HepG2 (cell line): Measurements from ENCODE around the gene AS3MT. TPM values are rescaled to one million over a fixed set of nuclear protein-coding genes. Genes with fewer than 3 reads are reported as not detected.
"Not testable (repeated sequence)": the region's sequence is repeated elsewhere in the genome, so short reads cannot be mapped to it uniquely, and the experiment has no call there.

Experiments
- FOSL1 ChIP-seq: sonication (generic); formaldehyde crosslinking; IDR thresholded peaks from 2 replicates; pipeline ENCODE4 v1.9.0; 2021; ENCODE audit warnings: missing genetic modification reagents, borderline replicate concordance
- TEAD3 ChIP-seq: optimal IDR thresholded peaks from 2 replicates; pipeline ENCODE3; 2016; ENCODE audit warnings: borderline replicate concordance
- ZNF143 ChIP-seq: sonication (generic); formaldehyde crosslinking; IDR thresholded peaks from 2 replicates; pipeline ENCODE4 v1.4.0; 2020; ENCODE audit warnings: missing genetic modification reagents
- ZNF292 ChIP-seq: sonication (generic); formaldehyde crosslinking; IDR thresholded peaks from 2 replicates; pipeline ENCODE4 v1.8.1; 2022; ENCODE audit warnings: mild to moderate bottlenecking, low read depth, missing genetic modification reagents, borderline replicate concordance
- ZNF644 ChIP-seq: IDR thresholded peaks from 2 replicates; pipeline ENCODE4 v1.6.1; 2016; ENCODE audit warnings: low read depth
- ZNF652 ChIP-seq: IDR thresholded peaks from 2 replicates; pipeline ENCODE4 v1.6.1; 2016; ENCODE audit warnings: low read depth, borderline replicate concordance
- polyA plus RNA-seq, 8 experiments: library from polyadenylated mRNA; depleted of rRNA in 3 of 8; stranded (reverse) in 7 of 8; unstranded in 1 of 8; fragments of >200 nt; fragmentation: Illumina TruSeq in 4 of 8; extraction: Trizol in 4 of 8; gene quantifications; 2 replicates each; pipeline versions ENCODE4 v1.2.1 to v1.2.3, GENCODE V29; 2011 to 2016; ENCODE audit warnings: low read depth in 4 of 8, missing spikeins in 1 of 8, mixed read lengths in 1 of 8; ENCODE audit not compliant: insufficient read depth in 1 of 8
- total RNA-seq, 5 experiments: library from RNA; depleted of rRNA; stranded (reverse); fragments of >200 nt; fragmentation: Illumina TruSeq; extraction: Trizol; gene quantifications; 2 replicates each; pipeline ENCODE4 v1.2.3, GENCODE V29; 2016; ENCODE audit warnings: low read depth in 1 of 5
- TF ChIP-seq, protein P1 (sequence below), 2 experiments: sonication (generic) in 1 of 2; formaldehyde crosslinking in 1 of 2; IDR thresholded peaks; 2 replicates each; pipeline versions ENCODE4 v1.6.1 to v1.9.0; 2014 to 2022; ENCODE audit warnings: antibody characterized with exemption in 1 of 2, borderline replicate concordance in 1 of 2, inconsistent platforms in 1 of 2, low read depth in 1 of 2, missing genetic modification reagents in 1 of 2
- TF ChIP-seq, protein P2 (sequence below): sonication (generic); IDR thresholded peaks from 2 replicates; pipeline ENCODE4 v1.6.1; 2016; ENCODE audit warnings: low read depth, borderline replicate concordance
- TF ChIP-seq, protein P3 (sequence below): sonication (generic); formaldehyde crosslinking; IDR thresholded peaks from 2 replicates; pipeline ENCODE4 v1.8.1; 2022; ENCODE audit warnings: low read depth, mild to moderate bottlenecking, missing genetic modification reagents
- TF ChIP-seq, protein P4 (sequence below): sonication (generic); formaldehyde crosslinking; IDR thresholded peaks from 2 replicates; pipeline ENCODE4 v1.4.0; 2020; ENCODE audit warnings: missing genetic modification reagents
- TF ChIP-seq, protein P5 (sequence below), 2 experiments: fragments of 450-650 bp in 1 of 2; sonication (generic) in 1 of 2; formaldehyde crosslinking; IDR thresholded peaks; 2 replicates each; pipeline versions ENCODE4 v1.5.0 to v1.8.0; 2020 to 2022; ENCODE audit warnings: mild to moderate bottlenecking in 1 of 2, missing genetic modification reagents in 1 of 2
- TF ChIP-seq, protein P6 (sequence below): sonication (generic); formaldehyde crosslinking; IDR thresholded peaks from 2 replicates; pipeline ENCODE4 v1.4.0; 2020; ENCODE audit warnings: missing genetic modification reagents, mild to moderate bottlenecking, borderline replicate concordance

Gene AS3MT
- total and polyA plus RNA-seq, 2 of the 13 experiments (the other 11 are each of a cell fraction or from before 2014, with no cell fraction given), result 8.7 to 17.4 TPM

DNA sequence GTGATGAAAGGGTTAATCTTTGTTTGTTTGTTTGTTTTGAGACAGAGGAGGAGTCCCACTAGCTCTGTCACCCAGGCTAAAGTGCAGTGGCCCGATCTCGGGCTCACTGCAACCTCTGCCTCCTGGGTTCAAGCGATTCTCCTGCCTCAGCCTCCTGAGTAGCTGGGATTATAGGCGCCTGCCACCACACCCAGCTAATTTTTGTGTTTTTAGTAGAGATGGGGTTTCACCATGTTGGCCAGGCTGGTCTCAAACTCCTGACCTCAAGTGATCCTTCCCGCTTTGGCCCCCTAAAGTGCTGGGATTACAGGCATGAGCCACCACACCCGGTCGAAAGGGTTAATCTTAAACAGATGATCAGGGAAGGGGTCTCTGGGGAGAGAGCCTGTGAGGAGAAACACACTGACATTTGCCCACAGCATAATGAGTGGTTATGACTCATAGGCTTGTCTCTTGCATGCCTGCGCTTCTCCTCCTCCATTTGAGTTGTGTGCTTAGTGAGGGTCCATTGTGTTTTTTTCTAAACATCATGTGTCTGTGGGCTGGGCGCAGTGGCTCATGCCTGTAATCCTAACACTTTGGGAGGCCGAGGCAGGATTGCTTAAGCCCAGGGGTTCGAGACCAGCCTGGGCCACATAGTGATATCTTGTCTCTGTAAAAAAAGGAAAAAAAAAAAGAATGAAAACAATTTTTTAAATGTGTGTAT lies 13.4 kb upstream of the AS3MT start (continued):
- TF ChIP-seq, protein P1, sequence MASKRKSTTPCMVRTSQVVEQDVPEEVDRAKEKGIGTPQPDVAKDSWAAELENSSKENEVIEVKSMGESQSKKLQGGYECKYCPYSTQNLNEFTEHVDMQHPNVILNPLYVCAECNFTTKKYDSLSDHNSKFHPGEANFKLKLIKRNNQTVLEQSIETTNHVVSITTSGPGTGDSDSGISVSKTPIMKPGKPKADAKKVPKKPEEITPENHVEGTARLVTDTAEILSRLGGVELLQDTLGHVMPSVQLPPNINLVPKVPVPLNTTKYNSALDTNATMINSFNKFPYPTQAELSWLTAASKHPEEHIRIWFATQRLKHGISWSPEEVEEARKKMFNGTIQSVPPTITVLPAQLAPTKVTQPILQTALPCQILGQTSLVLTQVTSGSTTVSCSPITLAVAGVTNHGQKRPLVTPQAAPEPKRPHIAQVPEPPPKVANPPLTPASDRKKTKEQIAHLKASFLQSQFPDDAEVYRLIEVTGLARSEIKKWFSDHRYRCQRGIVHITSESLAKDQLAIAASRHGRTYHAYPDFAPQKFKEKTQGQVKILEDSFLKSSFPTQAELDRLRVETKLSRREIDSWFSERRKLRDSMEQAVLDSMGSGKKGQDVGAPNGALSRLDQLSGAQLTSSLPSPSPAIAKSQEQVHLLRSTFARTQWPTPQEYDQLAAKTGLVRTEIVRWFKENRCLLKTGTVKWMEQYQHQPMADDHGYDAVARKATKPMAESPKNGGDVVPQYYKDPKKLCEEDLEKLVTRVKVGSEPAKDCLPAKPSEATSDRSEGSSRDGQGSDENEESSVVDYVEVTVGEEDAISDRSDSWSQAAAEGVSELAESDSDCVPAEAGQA (IDR thresholded peaks at IDR 0.05; ENCODE audit: low read depth), result 0 out of 2 replicates have a peak, but pooled peaks have one; percentile 36
- TF ChIP-seq, protein P1 (CRISPR knock-in tag; IDR thresholded peaks at IDR 0.05; ENCODE audit: borderline replicate concordance), result not testable (repeated sequence)
- TF ChIP-seq, protein P2, sequence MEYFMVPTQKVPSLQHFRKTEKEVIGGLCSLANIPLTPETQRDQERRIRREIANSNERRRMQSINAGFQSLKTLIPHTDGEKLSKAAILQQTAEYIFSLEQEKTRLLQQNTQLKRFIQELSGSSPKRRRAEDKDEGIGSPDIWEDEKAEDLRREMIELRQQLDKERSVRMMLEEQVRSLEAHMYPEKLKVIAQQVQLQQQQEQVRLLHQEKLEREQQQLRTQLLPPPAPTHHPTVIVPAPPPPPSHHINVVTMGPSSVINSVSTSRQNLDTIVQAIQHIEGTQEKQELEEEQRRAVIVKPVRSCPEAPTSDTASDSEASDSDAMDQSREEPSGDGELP, result peak; percentile 42; the same call in 1 of the 2 replicates
- peak; percentile 39 for TF ChIP-seq TEAD3 (CRISPR knock-in tag)
- 0 out of 2 replicates have a peak, but pooled peaks have one; percentile 40 for TF ChIP-seq ZNF143 (CRISPR knock-in tag)
- TF ChIP-seq, protein P3, sequence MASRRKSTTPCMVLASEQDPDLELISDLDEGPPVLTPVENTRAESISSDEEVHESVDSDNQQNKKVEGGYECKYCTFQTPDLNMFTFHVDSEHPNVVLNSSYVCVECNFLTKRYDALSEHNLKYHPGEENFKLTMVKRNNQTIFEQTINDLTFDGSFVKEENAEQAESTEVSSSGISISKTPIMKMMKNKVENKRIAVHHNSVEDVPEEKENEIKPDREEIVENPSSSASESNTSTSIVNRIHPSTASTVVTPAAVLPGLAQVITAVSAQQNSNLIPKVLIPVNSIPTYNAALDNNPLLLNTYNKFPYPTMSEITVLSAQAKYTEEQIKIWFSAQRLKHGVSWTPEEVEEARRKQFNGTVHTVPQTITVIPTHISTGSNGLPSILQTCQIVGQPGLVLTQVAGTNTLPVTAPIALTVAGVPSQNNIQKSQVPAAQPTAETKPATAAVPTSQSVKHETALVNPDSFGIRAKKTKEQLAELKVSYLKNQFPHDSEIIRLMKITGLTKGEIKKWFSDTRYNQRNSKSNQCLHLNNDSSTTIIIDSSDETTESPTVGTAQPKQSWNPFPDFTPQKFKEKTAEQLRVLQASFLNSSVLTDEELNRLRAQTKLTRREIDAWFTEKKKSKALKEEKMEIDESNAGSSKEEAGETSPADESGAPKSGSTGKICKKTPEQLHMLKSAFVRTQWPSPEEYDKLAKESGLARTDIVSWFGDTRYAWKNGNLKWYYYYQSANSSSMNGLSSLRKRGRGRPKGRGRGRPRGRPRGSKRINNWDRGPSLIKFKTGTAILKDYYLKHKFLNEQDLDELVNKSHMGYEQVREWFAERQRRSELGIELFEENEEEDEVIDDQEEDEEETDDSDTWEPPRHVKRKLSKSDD, result 0 out of 2 replicates have a peak, but pooled peaks have one; percentile 23
- peak; percentile 33; the same call in 1 of the 2 replicates for TF ChIP-seq ZNF644 (CRISPR knock-in tag)
- TF ChIP-seq, protein P4, sequence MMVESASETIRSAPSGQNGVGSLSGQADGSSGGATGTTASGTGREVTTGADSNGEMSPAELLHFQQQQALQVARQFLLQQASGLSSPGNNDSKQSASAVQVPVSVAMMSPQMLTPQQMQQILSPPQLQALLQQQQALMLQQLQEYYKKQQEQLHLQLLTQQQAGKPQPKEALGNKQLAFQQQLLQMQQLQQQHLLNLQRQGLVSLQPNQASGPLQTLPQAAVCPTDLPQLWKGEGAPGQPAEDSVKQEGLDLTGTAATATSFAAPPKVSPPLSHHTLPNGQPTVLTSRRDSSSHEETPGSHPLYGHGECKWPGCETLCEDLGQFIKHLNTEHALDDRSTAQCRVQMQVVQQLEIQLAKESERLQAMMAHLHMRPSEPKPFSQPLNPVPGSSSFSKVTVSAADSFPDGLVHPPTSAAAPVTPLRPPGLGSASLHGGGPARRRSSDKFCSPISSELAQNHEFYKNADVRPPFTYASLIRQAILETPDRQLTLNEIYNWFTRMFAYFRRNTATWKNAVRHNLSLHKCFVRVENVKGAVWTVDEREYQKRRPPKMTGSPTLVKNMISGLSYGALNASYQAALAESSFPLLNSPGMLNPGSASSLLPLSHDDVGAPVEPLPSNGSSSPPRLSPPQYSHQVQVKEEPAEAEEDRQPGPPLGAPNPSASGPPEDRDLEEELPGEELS (CRISPR knock-in tag), result peak; percentile 36; the same call in 1 of the 2 replicates
- peak; percentile 92; the same call in 1 of the 2 replicates for TF ChIP-seq ZNF652 (CRISPR knock-in tag)
- TF ChIP-seq, protein P5, sequence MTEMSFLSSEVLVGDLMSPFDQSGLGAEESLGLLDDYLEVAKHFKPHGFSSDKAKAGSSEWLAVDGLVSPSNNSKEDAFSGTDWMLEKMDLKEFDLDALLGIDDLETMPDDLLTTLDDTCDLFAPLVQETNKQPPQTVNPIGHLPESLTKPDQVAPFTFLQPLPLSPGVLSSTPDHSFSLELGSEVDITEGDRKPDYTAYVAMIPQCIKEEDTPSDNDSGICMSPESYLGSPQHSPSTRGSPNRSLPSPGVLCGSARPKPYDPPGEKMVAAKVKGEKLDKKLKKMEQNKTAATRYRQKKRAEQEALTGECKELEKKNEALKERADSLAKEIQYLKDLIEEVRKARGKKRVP (CRISPR knock-in tag; IDR thresholded peaks at IDR 0.05), result 0 out of 4 replicates have a peak, but pooled peaks of 1 of the 2 experiments have one; percentile 9
- TF ChIP-seq, protein P6, sequence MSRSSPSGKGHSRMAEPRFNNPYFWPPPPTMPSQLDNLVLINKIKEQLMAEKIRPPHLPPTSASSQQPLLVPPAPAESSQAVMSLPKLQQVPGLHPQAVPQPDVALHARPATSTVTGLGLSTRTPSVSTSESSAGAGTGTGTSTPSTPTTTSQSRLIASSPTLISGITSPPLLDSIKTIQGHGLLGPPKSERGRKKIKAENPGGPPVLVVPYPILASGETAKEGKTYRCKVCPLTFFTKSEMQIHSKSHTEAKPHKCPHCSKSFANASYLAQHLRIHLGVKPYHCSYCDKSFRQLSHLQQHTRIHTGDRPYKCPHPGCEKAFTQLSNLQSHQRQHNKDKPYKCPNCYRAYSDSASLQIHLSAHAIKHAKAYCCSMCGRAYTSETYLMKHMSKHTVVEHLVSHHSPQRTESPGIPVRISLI, result peak; percentile 13; the same call in 1 of the 2 replicates
- 0 out of 2 replicates have a peak, but pooled peaks have one; percentile 42 for TF ChIP-seq FOSL1 (CRISPR knock-in tag)
- 0 out of 2 replicates have a peak, but pooled peaks have one; percentile 18 for TF ChIP-seq ZNF292 (CRISPR knock-in tag)
